Fibroblast of lung (primary cell): ENCODE measurements around the gene PABPC1L. TPM values are rescaled to one million over a fixed set of nuclear protein-coding genes. Genes with fewer than 3 reads are reported as not detected.

Source experiments
- DNase-seq, 2 donors: peaks; one replicate each; pipeline versions ENCODE4 v3.0.0 to v3.0.0-alpha.2; 2010; ENCODE audit warnings: low read depth in 2 of 2
- H2AFZ ChIP-seq: 2 replicates; pipeline ENCODE4 v1.5.1; 2012; ENCODE audit warnings: low read length, control low read depth, inconsistent platforms
- H3K27ac ChIP-seq: 2 replicates; pipeline ENCODE4 v1.5.1; 2011; ENCODE audit warnings: low read length, control low read depth; ENCODE audit not compliant: insufficient read depth
- H3K27me3 ChIP-seq: 2 replicates; pipeline ENCODE4 v1.5.1; 2011; ENCODE audit warnings: mild to moderate bottlenecking, low read length; ENCODE audit not compliant: control insufficient read depth, insufficient read depth
- H3K36me3 ChIP-seq: 2 replicates; pipeline ENCODE4 v1.5.1; 2011; ENCODE audit warnings: low read length; ENCODE audit not compliant: control insufficient read depth, insufficient read depth
- H3K4me1 ChIP-seq: 2 replicates; pipeline ENCODE4 v1.5.1; 2011; ENCODE audit warnings: low read length; ENCODE audit not compliant: control insufficient read depth, insufficient read depth; ENCODE audit errors: extremely low read depth
- H3K4me2 ChIP-seq: 2 replicates; pipeline ENCODE4 v1.5.1; 2011; ENCODE audit warnings: low read length, control low read depth; ENCODE audit not compliant: insufficient read depth; ENCODE audit errors: extremely low read depth
- H3K4me3 ChIP-seq, 4 experiments: fragments of 200-600 bp in 1 of 4; sonication (generic) in 1 of 4; replicated peaks in 1 of 4; 2 replicates each; pipeline ENCODE4 v1.5.1; 2011 to 2016; ENCODE audit warnings: low read length in 4 of 4, low read depth in 3 of 4, mild to moderate bottlenecking in 3 of 4, control low read depth in 2 of 4, inconsistent platforms in 1 of 4, mixed read lengths in 1 of 4; ENCODE audit not compliant: insufficient read depth in 1 of 4; ENCODE audit errors: control extremely low read depth in 1 of 4
- H3K79me2 ChIP-seq: 2 replicates; pipeline ENCODE4 v1.5.1; 2012; ENCODE audit warnings: mild to moderate bottlenecking, low read length, inconsistent platforms; ENCODE audit not compliant: control insufficient read depth, insufficient read depth
- H3K9ac ChIP-seq: 2 replicates; pipeline ENCODE4 v1.5.1; 2011; ENCODE audit warnings: mild to moderate bottlenecking, low read length, control low read depth; ENCODE audit not compliant: insufficient read depth
- H3K9me3 ChIP-seq: 2 replicates; pipeline ENCODE4 v1.5.1; 2012; ENCODE audit warnings: low read depth, low read length; ENCODE audit not compliant: control insufficient read depth, insufficient read depth
- H4K20me1 ChIP-seq: 2 replicates; pipeline ENCODE4 v1.5.1; 2011; ENCODE audit warnings: low read length; ENCODE audit not compliant: control insufficient read depth, insufficient read depth; ENCODE audit errors: extremely low read depth
- CTCF ChIP-seq, 2 donors: IDR thresholded peaks in 1 of 2; conservative IDR thresholded peaks in 1 of 2; 1 replicate in 1 of 2; 2 replicates in 1 of 2; pipeline ENCODE4 v1.5.1; 2011 to 2012; ENCODE audit warnings: low read length in 2 of 2, control low read depth in 1 of 2, inconsistent platforms in 1 of 2, low read depth in 1 of 2, mild to moderate bottlenecking in 1 of 2
- EZH2 ChIP-seq: IDR thresholded peaks from 2 replicates; pipeline ENCODE4 v1.5.1; 2012; ENCODE audit warnings: low read length, control low read depth, mild to moderate bottlenecking; ENCODE audit errors: missing control alignments
- polyA plus RNA-seq, 2 donors: library from polyadenylated mRNA; depleted of rRNA in 1 of 2; stranded (reverse) in 1 of 2; unstranded in 1 of 2; fragments of >200 nt; gene quantifications; 2 replicates each; pipeline ENCODE4 v1.2.1, GENCODE V29; 2011 to 2012; ENCODE audit warnings: missing spikeins in 1 of 2
- total RNA-seq: library from RNA; depleted of rRNA; stranded (reverse); fragments of >200 nt; gene quantifications from 2 replicates; pipeline ENCODE4 v1.2.1, GENCODE V29; 2014

PABPC1L gene
- total and polyA plus RNA-seq, 2 donors (not counting 1 experiment from before 2014, with no cell fraction given): 11.6 to 11.9 TPM

- no peak overlapping the region for H3K27ac ChIP-seq
- H4K20me1 ChIP-seq: peaks cover 3% of the 10 kb centered on the region
- no peaks in the 10 kb centered on the region for H3K27me3 ChIP-seq
- H3K79me2 ChIP-seq: peaks cover 29% of the 10 kb centered on the region
- no peak overlapping the region for H2AFZ ChIP-seq
- H3K36me3 ChIP-seq: no peaks in the 10 kb centered on the region
- H3K4me2 ChIP-seq: no peak overlapping the region
- H3K9ac ChIP-seq: no peak overlapping the region
- H3K4me1 ChIP-seq: no peaks in the 10 kb centered on the region
- no peak for DNase-seq
- no peak overlapping the region for H3K4me3 ChIP-seq
- no peaks in the 10 kb centered on the region for H3K9me3 ChIP-seq
- TF ChIP-seq CTCF (conservative IDR thresholded peaks at IDR 0.05 in 1 of 2, IDR thresholded peaks at IDR 0.05 in 1 of 2; ENCODE audit: low read depth in 1 of 2, low read length in 2 of 2) (no peak), EZH2 (no peak)
Measured at GRCh38 chr20:44883214-44883902, 26.5 kb upstream of the PABPC1L start.

GRCh38 chr20:44884907-44885391 is 24.9 kb upstream of the PABPC1L start:
- Histone ChIP-seq H3K27me3 (no peaks in the 10 kb centered on the region), H3K9me3 (no peaks in the 10 kb centered on the region), H3K9ac (peak overlapping the region; percentile 97), H3K36me3 (peaks cover 2% of the 10 kb centered on the region), H3K4me1 (no peaks in the 10 kb centered on the region), H3K4me3 (peak overlapping the region; percentile 69 to 97 (median 80)), H2AFZ (peak overlapping the region; percentile 93), H4K20me1 (peaks cover 7% of the 10 kb centered on the region), H3K27ac (peak overlapping the region; percentile 41), H3K79me2 (peaks cover 45% of the 10 kb centered on the region), H3K4me2 (peak overlapping the region; percentile 89)
- DNase-seq: no peak
- no peak for TF ChIP-seq EZH2
- TF ChIP-seq CTCF (conservative IDR thresholded peaks at IDR 0.05 in 1 of 2, IDR thresholded peaks at IDR 0.05 in 1 of 2; ENCODE audit: low read depth in 1 of 2, low read length in 2 of 2): no peak

GRCh38 chr20:44885392-44886265 is 24.2 kb upstream of the PABPC1L start, which contains the start of gene YWHAB:
TSS of gene YWHAB (plus strand) at chr20:44885705. CDS start at chr20:44901534, 15,829 bp downstream.
- peaks cover 7% of the 10 kb centered on the region for H4K20me1 ChIP-seq
- peaks cover 50% of the 10 kb centered on the region for H3K79me2 ChIP-seq
- no peaks in the 10 kb centered on the region for H3K4me1 ChIP-seq
- H3K9me3 ChIP-seq: no peaks in the 10 kb centered on the region
- peak; percentile 96 to 97 for DNase-seq
- H3K9ac ChIP-seq: peak within 1 kb of the TSS; percentile 97
- H3K36me3 ChIP-seq: peaks cover 2% of the 10 kb centered on the region
- peak within 1 kb of the TSS; percentile 89 for H3K4me2 ChIP-seq
- peak within 1 kb of the TSS; percentile 93 for H2AFZ ChIP-seq
- no peak for TF ChIP-seq CTCF (conservative IDR thresholded peaks at IDR 0.05 in 1 of 2, IDR thresholded peaks at IDR 0.05 in 1 of 2; ENCODE audit: low read depth in 1 of 2, low read length in 2 of 2)
- TF ChIP-seq EZH2: no peak
- H3K4me3 ChIP-seq: peak within 1 kb of the TSS; percentile 80 to 99 (median 89)
- no peaks in the 10 kb centered on the region for H3K27me3 ChIP-seq
- H3K27ac ChIP-seq: peak within 1 kb of the TSS; percentile 93
